Vagina (tissue), 2 donors: ENCODE data around the gene TBX18.

Experiments
- CTCF ChIP-seq, 3 experiments: fragments of 450-650 bp in 2 of 3; fragments of 200-600 bp in 1 of 3; sonication (generic) in 1 of 3; IDR thresholded peaks; one replicate each; pipeline ENCODE4 v1.5.1; 2017 to 2019; ENCODE audit warnings: antibody characterized with exemption in 3 of 3, mild to moderate bottlenecking in 2 of 3, moderate library complexity in 2 of 3
- POLR2A ChIP-seq, 2 donors: fragments of 450-650 bp; IDR thresholded peaks; one replicate each; pipeline ENCODE4 v1.6.1; 2017; ENCODE audit warnings: antibody characterized with exemption in 2 of 2, mild to moderate bottlenecking in 2 of 2, moderate library complexity in 2 of 2
- POLR2AphosphoS5 ChIP-seq, 2 donors: sonication (generic); formaldehyde crosslinking; IDR thresholded peaks; one replicate each; pipeline ENCODE4 v1.9.0; 2017; ENCODE audit warnings: antibody characterized with exemption in 2 of 2, mild to moderate bottlenecking in 2 of 2, low read depth in 1 of 2; ENCODE audit not compliant: insufficient read depth in 1 of 2

- TF ChIP-seq CTCF (IDR thresholded peaks at IDR 0.05) = no peak
- TF ChIP-seq POLR2AphosphoS5 (IDR thresholded peaks at IDR 0.05; ENCODE audit: insufficient read depth in 1 of 2, low read depth in 1 of 2) = no peak
- no peak for TF ChIP-seq POLR2A (IDR thresholded peaks at IDR 0.05)
These were observed 13.5 kb upstream of the TBX18 start for GRCh38 chr6:84777888-84778287.
